Measurements from ENCODE around the gene CHIT1. TPM values are rescaled to one million over a fixed set of nuclear protein-coding genes. Genes with fewer than 3 reads are reported as not detected.
"Not testable (repeated sequence)": the region's sequence is repeated elsewhere in the genome, so short reads cannot be mapped to it uniquely, and the experiment has no call there.

The CHIT1 gene
- total RNA-seq, 2 experiments from 2014 or later = 0.56 to 0.74 TPM

- intact Hi-C loops (cut with micrococcal nuclease) = no loop called here
These were observed 10.2 kb upstream of the CHIT1 start for GRCh38 chr1:203239526-203240305.

GRCh38 chr1:203239081-203239480 is 9.6 kb upstream of the CHIT1 start:
- POLR2A ChIA-PET = no interaction called here
- ATAC-seq = no peak
- H3K36me3 Mint-ChIP-seq (ENCODE audit: low read depth) = no peaks in the 10 kb centered on the region
- peaks cover 20% of the 10 kb centered on the region for H3K27me3 Mint-ChIP-seq
- no peak for DNase-seq
- intact Hi-C loops (cut with micrococcal nuclease) = no loop called here
- no peak overlapping the region for H3K4me3 Mint-ChIP-seq
- TF ChIP-seq, protein P1, sequence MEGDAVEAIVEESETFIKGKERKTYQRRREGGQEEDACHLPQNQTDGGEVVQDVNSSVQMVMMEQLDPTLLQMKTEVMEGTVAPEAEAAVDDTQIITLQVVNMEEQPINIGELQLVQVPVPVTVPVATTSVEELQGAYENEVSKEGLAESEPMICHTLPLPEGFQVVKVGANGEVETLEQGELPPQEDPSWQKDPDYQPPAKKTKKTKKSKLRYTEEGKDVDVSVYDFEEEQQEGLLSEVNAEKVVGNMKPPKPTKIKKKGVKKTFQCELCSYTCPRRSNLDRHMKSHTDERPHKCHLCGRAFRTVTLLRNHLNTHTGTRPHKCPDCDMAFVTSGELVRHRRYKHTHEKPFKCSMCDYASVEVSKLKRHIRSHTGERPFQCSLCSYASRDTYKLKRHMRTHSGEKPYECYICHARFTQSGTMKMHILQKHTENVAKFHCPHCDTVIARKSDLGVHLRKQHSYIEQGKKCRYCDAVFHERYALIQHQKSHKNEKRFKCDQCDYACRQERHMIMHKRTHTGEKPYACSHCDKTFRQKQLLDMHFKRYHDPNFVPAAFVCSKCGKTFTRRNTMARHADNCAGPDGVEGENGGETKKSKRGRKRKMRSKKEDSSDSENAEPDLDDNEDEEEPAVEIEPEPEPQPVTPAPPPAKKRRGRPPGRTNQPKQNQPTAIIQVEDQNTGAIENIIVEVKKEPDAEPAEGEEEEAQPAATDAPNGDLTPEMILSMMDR (IDR thresholded peaks at IDR 0.05) = no peak
- no peaks in the 10 kb centered on the region for H3K4me1 Mint-ChIP-seq (ENCODE audit: low read depth)
- H3K27ac Mint-ChIP-seq = no peak overlapping the region
- H3K9me3 Mint-ChIP-seq = peaks cover 18% of the 10 kb centered on the region
- CTCF ChIA-PET = interaction anchor here (1.0 to 1.1 kb wide), 2 partner anchors 23 to 67 kb away, joined by 3 to 4 read pairs; no protein-coding TSS in a partner anchor

More at GRCh38 chr1:203239526-203240305, 10.2 kb upstream of the CHIT1 start:
- DNase-seq (no peak), ATAC-seq (no peak)
- ChIA-PET POLR2A (no interaction called here), CTCF (interaction anchor here (1.0 to 1.1 kb wide), 2 partner anchors 24 to 67 kb away, joined by 3 to 4 read pairs; no protein-coding TSS in a partner anchor)
- H3K27ac Mint-ChIP-seq = no peak overlapping the region
- peaks cover 20% of the 10 kb centered on the region for H3K27me3 Mint-ChIP-seq
- H3K9me3 Mint-ChIP-seq = peaks cover 15% of the 10 kb centered on the region
- TF ChIP-seq, protein P1 (IDR thresholded peaks at IDR 0.05) = no peak
- H3K36me3 Mint-ChIP-seq (ENCODE audit: low read depth) = no peaks in the 10 kb centered on the region
- no peak overlapping the region for H3K4me3 Mint-ChIP-seq
- H3K4me1 Mint-ChIP-seq (ENCODE audit: low read depth) = no peaks in the 10 kb centered on the region

- POLR2A ChIA-PET = no interaction called here
- Mint-ChIP-seq H3K27me3 (peaks cover 17% of the 10 kb centered on the region), H3K4me1 (ENCODE audit: low read depth) (no peaks in the 10 kb centered on the region)
These were observed 9.1 kb upstream of the CHIT1 start for GRCh38 chr1:203238535-203238934.

DNA sequence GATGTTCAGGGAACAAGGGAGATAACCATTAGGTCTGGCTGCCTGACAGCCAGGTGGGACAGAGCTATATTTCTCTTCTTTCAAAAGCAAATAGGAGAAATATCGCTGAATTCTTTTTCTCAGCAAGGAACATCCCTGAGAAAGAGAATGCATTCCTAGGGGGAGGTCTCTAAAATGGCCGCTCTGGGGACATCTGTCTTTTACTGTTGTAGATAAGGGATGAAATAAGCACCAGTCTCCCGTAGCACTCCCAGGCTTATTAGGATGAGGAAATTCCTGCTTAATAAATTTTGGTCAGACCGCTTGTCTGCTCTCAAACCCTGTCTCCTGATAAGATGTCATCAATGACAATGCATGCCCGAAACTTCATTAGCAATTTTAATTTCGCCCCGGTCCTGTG is 5.4 kb upstream of the CHIT1 start:
- H3K36me3 Mint-ChIP-seq (ENCODE audit: low read depth); H3K4me1 Mint-ChIP-seq (ENCODE audit: low read depth); H3K27me3 Mint-ChIP-seq; DNase-seq; H3K4me3 Mint-ChIP-seq; ATAC-seq; H3K27ac Mint-ChIP-seq; POLR2A ChIA-PET; intact Hi-C loops (cut with micrococcal nuclease): not testable (repeated sequence)
- H3K9me3 Mint-ChIP-seq = peaks cover 22% of the 10 kb centered on the region
- CTCF ChIA-PET = interaction anchor here (2.3 kb wide), 1 partner anchor 19 kb away, joined by 9 read pairs; no protein-coding TSS in a partner anchor

More at GRCh38 chr1:203238535-203238934, 9.1 kb upstream of the CHIT1 start:
- no peak overlapping the region for H3K4me3 Mint-ChIP-seq
- H3K9me3 Mint-ChIP-seq = peaks cover 22% of the 10 kb centered on the region
- no peak overlapping the region for H3K27ac Mint-ChIP-seq
- no peak for ATAC-seq
- TF ChIP-seq, protein P1 (IDR thresholded peaks at IDR 0.05) = no peak
- no peak for DNase-seq
- CTCF ChIA-PET = interaction anchor here (1.0 kb wide), 1 partner anchor 23 kb away, joined by 4 read pairs; no protein-coding TSS in a partner anchor
- intact Hi-C loops (cut with micrococcal nuclease) = no loop called here
- no peaks in the 10 kb centered on the region for H3K36me3 Mint-ChIP-seq (ENCODE audit: low read depth)

GRCh38 chr1:203228670-203229069 is 803 bp downstream of the CHIT1 start:
- TF ChIP-seq, protein P1 (IDR thresholded peaks at IDR 0.05) = no peak
- POLR2A ChIA-PET = interaction anchor here (0.6 kb wide), 1 partner anchor 12 kb away, joined by 3 read pairs; no protein-coding TSS in a partner anchor
- DNase-seq = no peak
- Mint-ChIP-seq H3K27me3 (peaks cover 2% of the 10 kb centered on the region), H3K36me3 (ENCODE audit: low read depth) (no peaks in the 10 kb centered on the region), H3K9me3 (peaks cover under 1% of the 10 kb centered on the region), H3K4me1 (ENCODE audit: low read depth) (no peaks in the 10 kb centered on the region), H3K27ac (no peak overlapping the region), H3K4me3 (no peak overlapping the region)
- no peak for ATAC-seq
- CTCF ChIA-PET = interaction anchor here (1.3 to 2.3 kb wide), 3 partner anchors 12 to 191 kb away, joined by 3 to 8 read pairs (median 6); no protein-coding TSS in a partner anchor
- intact Hi-C loops (cut with micrococcal nuclease) = no loop called here

All from activated CD8-positive, alpha-beta T cell treated with anti-CD3 and anti-CD28 coated beads for 36 hours (primary cell).